ENCODE measurements around the gene LEKR1. TPM values are rescaled to one million over a fixed set of nuclear protein-coding genes. Genes with fewer than 3 reads are reported as not detected.
A peak's percentile ranks its signal among the peaks of the same experiment; 100 is the strongest.
"Not testable (repeated sequence)": the region's sequence is repeated elsewhere in the genome, so short reads cannot be mapped to it uniquely, and the experiment has no call there.

Gene LEKR1
- total and polyA plus RNA-seq, 8 donors = 0.76 to 3.8 (median 2.1) TPM

- Histone ChIP-seq H3K27me3 (no peaks in the 10 kb centered on the region), H3K4me3 (no peak overlapping the region), H3K9me3 (peaks cover 0 to 3% of the 10 kb centered on the region in 2 donors), H3K36me3 (no peaks in the 10 kb centered on the region), H3K27ac (no peak overlapping the region), H3K4me1 (no peaks in the 10 kb centered on the region)
- intact Hi-C loops (cut with DNase I) = no loop called here
- DNase-seq (no peak), ATAC-seq (no peak)
- no peak for TF ChIP-seq CTCF (IDR thresholded peaks at IDR 0.05)
These were observed 131.6 kb downstream of the LEKR1 start for GRCh38 chr3:156957715-156958114.

GRCh38 chr3:156963096-156963495 lies 136.9 kb downstream of the LEKR1 start:
- Histone ChIP-seq H3K27ac (no peak overlapping the region), H3K36me3 (no peaks in the 10 kb centered on the region), H3K9me3 (peaks cover 0 to 5% of the 10 kb centered on the region in 2 donors), H3K4me3 (no peak overlapping the region), H3K27me3 (no peaks in the 10 kb centered on the region), H3K4me1 (no peaks in the 10 kb centered on the region)
- intact Hi-C loops (cut with DNase I) = no loop called here
- ATAC-seq (no peak), DNase-seq (no peak)
- no peak for TF ChIP-seq CTCF (IDR thresholded peaks at IDR 0.05)

DNA sequence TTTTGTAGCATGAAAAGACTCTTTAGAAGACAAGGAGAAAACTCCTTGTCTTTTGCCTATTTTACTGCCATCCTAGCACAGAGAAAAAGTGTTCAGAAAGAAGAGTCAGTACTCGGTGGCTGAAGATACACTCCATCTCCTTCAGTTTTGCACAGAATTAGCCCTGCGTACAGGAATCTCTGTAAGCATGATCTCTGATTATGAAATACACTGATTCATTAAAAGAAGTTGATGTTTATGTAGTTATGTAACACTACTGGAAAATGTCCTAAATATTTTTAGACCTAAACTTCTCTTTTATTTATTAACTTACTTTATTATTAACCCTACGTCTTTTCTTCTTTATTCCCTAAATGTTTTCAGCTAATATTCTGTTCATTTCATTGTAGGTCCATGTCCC lies 138.4 kb downstream of the LEKR1 start:
- DNase-seq = no peak

GRCh38 chr3:156966349-156966748 lies 140.2 kb downstream of the LEKR1 start:
- peak in 1 of 4 donors; percentile 27 for DNase-seq
- ATAC-seq; H3K4me3 ChIP-seq; intact Hi-C loops (cut with DNase I); H3K36me3 ChIP-seq; H3K4me1 ChIP-seq; H3K27me3 ChIP-seq; H3K9me3 ChIP-seq; H3K27ac ChIP-seq: not testable (repeated sequence)

More for the DNA sequence above, 138.4 kb downstream of the LEKR1 start:
- peaks cover 0 to 5% of the 10 kb centered on the region in 2 donors for H3K9me3 ChIP-seq
- no peak overlapping the region for H3K27ac ChIP-seq
- intact Hi-C loops (cut with DNase I) = no loop called here
- TF ChIP-seq CTCF (IDR thresholded peaks at IDR 0.05) = no peak
- H3K4me1 ChIP-seq = no peaks in the 10 kb centered on the region
- H3K4me3 ChIP-seq = no peak overlapping the region
- no peak for ATAC-seq
- H3K36me3 ChIP-seq = no peaks in the 10 kb centered on the region
- H3K27me3 ChIP-seq = no peaks in the 10 kb centered on the region

DNA sequence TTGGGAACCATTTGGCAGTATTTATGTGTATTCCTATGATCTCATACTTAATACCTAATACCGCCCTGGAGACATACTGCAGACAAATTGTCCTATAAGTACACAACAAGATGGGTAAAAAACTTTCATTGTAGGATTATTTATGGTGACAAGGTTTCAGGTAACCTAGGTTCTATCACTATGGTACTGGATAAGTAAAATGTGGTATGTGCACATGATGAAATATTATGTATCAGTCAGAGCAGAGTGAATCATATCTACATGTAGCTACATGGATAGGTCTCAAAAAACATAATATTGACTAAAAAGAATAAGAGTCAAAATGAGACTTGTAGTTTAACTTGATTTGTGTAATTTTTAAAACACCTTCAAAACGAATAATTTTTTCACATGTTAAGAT lies 147.8 kb downstream of the LEKR1 start:
- intact Hi-C loops (cut with DNase I) = no loop called here
- Histone ChIP-seq H3K36me3 (no peaks in the 10 kb centered on the region), H3K4me3 (no peak overlapping the region), H3K27me3 (no peaks in the 10 kb centered on the region), H3K4me1 (no peaks in the 10 kb centered on the region), H3K27ac (no peak overlapping the region), H3K9me3 (no peaks in the 10 kb centered on the region)
- DNase-seq (no peak), ATAC-seq (no peak)
- TF ChIP-seq CTCF (IDR thresholded peaks at IDR 0.05) = no peak

DNA sequence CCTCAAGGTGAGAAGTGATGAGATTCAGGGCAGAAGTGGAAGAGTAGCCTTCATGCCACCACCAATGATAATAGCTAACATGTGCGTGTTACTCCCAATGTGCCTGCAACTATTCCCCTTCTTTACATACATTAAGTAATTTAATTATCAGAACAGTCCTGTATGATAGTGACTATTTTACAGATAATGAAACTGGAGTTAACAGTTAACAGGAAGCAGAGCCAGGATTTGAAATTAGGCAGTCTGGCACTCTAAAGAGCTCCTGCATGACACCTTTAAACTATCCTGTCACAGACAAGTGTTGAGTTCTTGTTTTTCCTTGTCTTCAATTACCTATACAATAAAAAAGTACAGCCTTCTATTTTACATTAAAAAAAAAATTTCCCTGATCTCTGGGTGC lies 148.8 kb downstream of the LEKR1 start:
- Histone ChIP-seq H3K9me3 (no peaks in the 10 kb centered on the region), H3K36me3 (no peaks in the 10 kb centered on the region), H3K27ac (no peak overlapping the region), H3K4me3 (no peak overlapping the region), H3K27me3 (no peaks in the 10 kb centered on the region), H3K4me1 (no peaks in the 10 kb centered on the region)
- TF ChIP-seq CTCF (IDR thresholded peaks at IDR 0.05) = no peak
- no peak for DNase-seq
- no peak for ATAC-seq
- intact Hi-C loops (cut with DNase I) = no loop called here

All from left lung (tissue), 10 donors.